Measurements from ENCODE around the gene ARHGAP19. TPM values are rescaled to one million over a fixed set of nuclear protein-coding genes. Genes with fewer than 3 reads are reported as not detected.

Gene ARHGAP19
- total RNA-seq, 1 experiment from 2014 or later: 28.9 TPM

- no peak overlapping the region for H3K4me3 ChIP-seq (ENCODE audit: low read depth in 2 of 2, low read length in 2 of 2)
- no peak for ATAC-seq
- ChIA-PET CTCF (interaction anchor here (1.1 kb wide), 1 partner anchor 14 kb away, joined by 4 read pairs; no protein-coding TSS in a partner anchor), POLR2A (no interaction called here)
- DNase-seq (ENCODE audit: low read depth, low spot score): no peak
- peaks cover 4% of the 10 kb centered on the region; the same call in 1 of the 2 replicates for H3K4me1 ChIP-seq (ENCODE audit: control insufficient read depth, insufficient read depth, low read length)
- H3K9me3 ChIP-seq (ENCODE audit: control insufficient read depth, insufficient read depth, low read depth, low read length): no peaks in the 10 kb centered on the region
- BruUV-seq (replicated peaks): no TSS peak
- intact Hi-C loops (cut with micrococcal nuclease; ENCODE audit: unreplicated experiment): no loop called here
- H3K36me3 ChIP-seq (ENCODE audit: control insufficient read depth, insufficient read depth, low read length): peaks cover 18% of the 10 kb centered on the region
- H3K27ac ChIP-seq (ENCODE audit: low read length): no peak overlapping the region
- in situ Hi-C loops (cut with HindIII; ENCODE audit: low pct_unique_long_range_greater_than_20kb, low sequenced_read_pairs): no loop called here
- H3K27me3 ChIP-seq (ENCODE audit: control insufficient read depth, insufficient read depth, low read length): no peaks in the 10 kb centered on the region
- no peak for TF ChIP-seq POLR2AphosphoS5 (IDR thresholded peaks at IDR 0.05; ENCODE audit: low read depth, low read length)
Observed at GRCh38 chr10:97224483-97225435, 67.7 kb downstream of the ARHGAP19 start.

GRCh38 chr10:97222326-97222961 lies 70.0 kb downstream of the ARHGAP19 start:
- ChIA-PET POLR2A (no interaction called here), CTCF (interaction anchor here (1.0 kb wide), 1 partner anchor 12 kb away, joined by 7 read pairs; no protein-coding TSS in a partner anchor)
- Histone ChIP-seq H3K27ac (ENCODE audit: low read length) (no peak overlapping the region), H3K4me1 (ENCODE audit: control insufficient read depth, insufficient read depth, low read length) (no peaks in the 10 kb centered on the region), H3K9me3 (ENCODE audit: control insufficient read depth, insufficient read depth, low read depth, low read length) (no peaks in the 10 kb centered on the region), H3K36me3 (ENCODE audit: control insufficient read depth, insufficient read depth, low read length) (peaks cover 10% of the 10 kb centered on the region), H3K4me3 (ENCODE audit: low read depth in 2 of 2, low read length in 2 of 2) (no peak overlapping the region), H3K27me3 (ENCODE audit: control insufficient read depth, insufficient read depth, low read length) (no peaks in the 10 kb centered on the region)
- in situ Hi-C loops (cut with HindIII; ENCODE audit: low pct_unique_long_range_greater_than_20kb, low sequenced_read_pairs) (no loop called here), intact Hi-C loops (cut with micrococcal nuclease; ENCODE audit: unreplicated experiment) (no loop called here)
- BruUV-seq (replicated peaks): no TSS peak
- ATAC-seq: no peak
- DNase-seq (ENCODE audit: low read depth, low spot score): no peak
- TF ChIP-seq REST (IDR thresholded peaks at IDR 0.05; ENCODE audit: insufficient read depth in 1 of 2, low read depth in 2 of 2, low read length in 1 of 2) (no peak), CTCF (IDR thresholded peaks at IDR 0.05) (no peak), TCF7L2 (IDR thresholded peaks at IDR 0.05; ENCODE audit: low read depth, low read length) (no peak), SIN3A (IDR thresholded peaks at IDR 0.05; ENCODE audit: borderline replicate concordance, insufficient read depth, low read depth, low read length) (no peak), POLR2AphosphoS5 (IDR thresholded peaks at IDR 0.05; ENCODE audit: low read depth, low read length) (no peak)

Measured in Panc1 (cell line).